ENCODE results near the gene RSPH10B2.
"Not testable (repeated sequence)": the region's sequence is repeated elsewhere in the genome, so short reads cannot be mapped to it uniquely, and the experiment has no call there.

RSPH10B2 gene

GRCh38 chr7:6843654-6844053, 89.8 kb downstream of the RSPH10B2 start:
- DNase-seq, result not testable (repeated sequence)

GRCh38 chr7:6845971-6846449, 92.1 kb downstream of the RSPH10B2 start:
- not testable (repeated sequence) for DNase-seq

DNA sequence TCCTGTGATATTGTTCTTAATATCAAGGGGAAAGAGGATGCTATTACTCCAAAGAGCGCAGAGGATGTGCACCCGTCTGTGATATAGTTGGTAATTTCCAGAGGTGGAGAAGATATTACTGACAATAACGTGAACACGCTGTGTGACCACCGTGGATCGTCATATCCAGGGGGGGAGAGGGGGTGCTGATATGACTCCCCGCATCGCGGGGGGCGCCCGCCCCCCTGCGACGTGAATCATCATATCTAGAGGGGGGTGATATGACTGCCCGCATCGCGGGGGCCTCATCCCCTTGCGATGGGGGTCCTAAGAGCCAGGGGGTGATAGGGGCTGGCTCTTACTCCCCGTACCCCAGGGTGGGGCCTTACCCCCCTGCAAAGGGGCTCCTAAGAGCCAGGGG, 93.8 kb downstream of the RSPH10B2 start:
- not testable (repeated sequence) for DNase-seq
